ENCODE results near the gene NOSTRIN.

GRCh38 chr2:168849610-168850009 is 47.2 kb downstream of the NOSTRIN start:
- TF ChIP-seq CTCF (IDR thresholded peaks at IDR 0.05; ENCODE audit: insufficient read depth, low read length), result no peak
- TF ChIP-seq POLR2AphosphoS5 (IDR thresholded peaks at IDR 0.05; ENCODE audit: low read depth), result no peak
- no peak for TF ChIP-seq GABPA (IDR thresholded peaks at IDR 0.05; ENCODE audit: low read depth)

Measured in HL-60 (cell line).